NCI-H510A treated with DMSO at 0.1 percent for 48 hours (cell line): ENCODE measurements around the gene ZSCAN18.

Experiments used
- DNase-seq: peaks from one replicate; lab custom pipeline; 2025; lab: John Stamatoyannopoulos, UW

The ZSCAN18 gene

GRCh38 chr19:58042495-58043340, 55.3 kb downstream of the ZSCAN18 start:
- DNase-seq, result no peak

- no peak for DNase-seq
Measured at GRCh38 chr19:58040751-58041525, 57.1 kb downstream of the ZSCAN18 start.

- DNase-seq, result no peak
Measured at GRCh38 chr19:58038688-58039204, 59.3 kb downstream of the ZSCAN18 start.

- no peak for DNase-seq
Measured at GRCh38 chr19:58037927-58038687, 59.9 kb downstream of the ZSCAN18 start.

- no peak for DNase-seq
Measured at GRCh38 chr19:58035863-58036262, 62.2 kb downstream of the ZSCAN18 start.

GRCh38 chr19:58034477-58034793, 63.6 kb downstream of the ZSCAN18 start:
- no peak for DNase-seq
